Spleen (tissue), 7 donors: Measurements from ENCODE around the gene GBP5.

ENCODE experiments used
- POLR2A ChIP-seq, 3 donors: fragments of 450-650 bp; IDR thresholded peaks; one replicate each; pipeline ENCODE4 v1.5.1; 2017; ENCODE audit warnings: antibody characterized with exemption in 3 of 3, mild to moderate bottlenecking in 1 of 3
- TF ChIP-seq, protein P1 (sequence below), 11 experiments: fragments of 200-600 bp in 7 of 11; fragments of 450-650 bp in 4 of 11; sonication (generic) in 4 of 11; IDR thresholded peaks in 8 of 11; conservative IDR thresholded peaks in 3 of 11; 1 replicate in 7 of 11; 2 replicates in 4 of 11; pipeline versions ENCODE4 v1.4.0 to v1.8.0; 2016 to 2021; ENCODE audit warnings: antibody characterized with exemption in 11 of 11, inconsistent platforms in 4 of 11, mild to moderate bottlenecking in 1 of 11
- donor health status: DM: no; HTN: no; CAD: no; lungs with moderate emphysema.
- donor health status: DM: no; HTN: no; CAD: no.
- donor health status: DM: no; HTN: no; CAD: no.

DNA sequence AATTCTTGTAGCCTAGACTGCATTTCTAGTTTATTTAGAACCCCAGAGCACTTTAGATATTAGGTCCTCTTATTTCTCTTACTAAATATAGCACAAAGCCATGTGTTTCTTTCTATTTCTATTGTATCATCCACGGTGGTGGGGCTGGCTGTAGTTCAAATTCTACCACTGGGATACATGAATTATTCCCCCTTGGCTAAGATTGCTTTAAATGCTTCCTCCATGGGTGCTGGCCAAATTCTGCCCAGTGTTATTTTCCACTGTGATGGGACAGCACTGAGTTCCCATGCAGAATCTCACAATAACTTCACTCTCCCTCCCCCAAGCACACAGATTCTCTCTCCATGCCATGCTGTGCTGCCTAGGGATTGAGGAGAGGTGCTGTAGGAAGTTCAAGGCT, 49.7 kb upstream of the GBP5 start:
- TF ChIP-seq, protein P1, sequence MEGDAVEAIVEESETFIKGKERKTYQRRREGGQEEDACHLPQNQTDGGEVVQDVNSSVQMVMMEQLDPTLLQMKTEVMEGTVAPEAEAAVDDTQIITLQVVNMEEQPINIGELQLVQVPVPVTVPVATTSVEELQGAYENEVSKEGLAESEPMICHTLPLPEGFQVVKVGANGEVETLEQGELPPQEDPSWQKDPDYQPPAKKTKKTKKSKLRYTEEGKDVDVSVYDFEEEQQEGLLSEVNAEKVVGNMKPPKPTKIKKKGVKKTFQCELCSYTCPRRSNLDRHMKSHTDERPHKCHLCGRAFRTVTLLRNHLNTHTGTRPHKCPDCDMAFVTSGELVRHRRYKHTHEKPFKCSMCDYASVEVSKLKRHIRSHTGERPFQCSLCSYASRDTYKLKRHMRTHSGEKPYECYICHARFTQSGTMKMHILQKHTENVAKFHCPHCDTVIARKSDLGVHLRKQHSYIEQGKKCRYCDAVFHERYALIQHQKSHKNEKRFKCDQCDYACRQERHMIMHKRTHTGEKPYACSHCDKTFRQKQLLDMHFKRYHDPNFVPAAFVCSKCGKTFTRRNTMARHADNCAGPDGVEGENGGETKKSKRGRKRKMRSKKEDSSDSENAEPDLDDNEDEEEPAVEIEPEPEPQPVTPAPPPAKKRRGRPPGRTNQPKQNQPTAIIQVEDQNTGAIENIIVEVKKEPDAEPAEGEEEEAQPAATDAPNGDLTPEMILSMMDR (IDR thresholded peaks at IDR 0.05 in 8 of 11, conservative IDR thresholded peaks at IDR 0.05 in 3 of 11), result no peak
- TF ChIP-seq POLR2A (IDR thresholded peaks at IDR 0.05), result no peak
